GM18502 (cell line): ENCODE data around the gene INPP5D.
"Not testable (repeated sequence)": the region's sequence is repeated elsewhere in the genome, so short reads cannot be mapped to it uniquely, and the experiment has no call there.

Experiments
- ATAC-seq: cut with Tn5 transposase; IDR thresholded peaks from one replicate; pipeline ENCODE4 v1.9.1; 2021; ENCODE audit warnings: mild to moderate bottlenecking; ENCODE audit not compliant: unreplicated experiment, poor library complexity

The INPP5D gene

GRCh38 chr2:233195027-233195426 lies 134.9 kb downstream of the INPP5D start:
- no peak for ATAC-seq

- no peak for ATAC-seq
Measured at GRCh38 chr2:233197022-233197421, 136.9 kb downstream of the INPP5D start.

GRCh38 chr2:233198026-233198425 lies 137.9 kb downstream of the INPP5D start:
- ATAC-seq: no peak

- ATAC-seq: peak; percentile 54
Measured at GRCh38 chr2:233199870-233200269, 139.7 kb downstream of the INPP5D start.

- ATAC-seq: not testable (repeated sequence)
Measured at GRCh38 chr2:233200790-233201189, 140.6 kb downstream of the INPP5D start.

- no peak for ATAC-seq
Measured at GRCh38 chr2:233201258-233202013, 141.3 kb downstream of the INPP5D start.

GRCh38 chr2:233202531-233202944 lies 142.4 kb downstream of the INPP5D start:
- no peak for ATAC-seq

GRCh38 chr2:233203060-233203459 lies 142.9 kb downstream of the INPP5D start:
- ATAC-seq: no peak

GRCh38 chr2:233204286-233204936 lies 144.3 kb downstream of the INPP5D start:
- no peak for ATAC-seq

GRCh38 chr2:233208382-233209116 lies 148.4 kb downstream of the INPP5D start:
- ATAC-seq: no peak

- no peak for ATAC-seq
Measured at GRCh38 chr2:233209117-233209532, 149.0 kb downstream of the INPP5D start.

GRCh38 chr2:233209533-233210171 lies 149.5 kb downstream of the INPP5D start:
- ATAC-seq: no peak

GRCh38 chr2:233210281-233210680 lies 150.1 kb downstream of the INPP5D start:
- no peak for ATAC-seq

GRCh38 chr2:233210843-233211547 lies 150.9 kb downstream of the INPP5D start:
- ATAC-seq: no peak

- ATAC-seq: no peak
Measured at GRCh38 chr2:233211548-233211895, 151.4 kb downstream of the INPP5D start.

- ATAC-seq: no peak
Measured at GRCh38 chr2:233213011-233213410, 152.9 kb downstream of the INPP5D start.

GRCh38 chr2:233213975-233214374 lies 153.8 kb downstream of the INPP5D start:
- ATAC-seq: no peak

GRCh38 chr2:233217892-233218377 lies 157.8 kb downstream of the INPP5D start:
- ATAC-seq: no peak

- ATAC-seq: no peak
Measured at GRCh38 chr2:233218836-233219235, 158.7 kb downstream of the INPP5D start.

- ATAC-seq: no peak
Measured at GRCh38 chr2:233219848-233220247, 159.7 kb downstream of the INPP5D start.
